ENCODE measurements around the gene EXOSC2.

EXOSC2 gene

DNA sequence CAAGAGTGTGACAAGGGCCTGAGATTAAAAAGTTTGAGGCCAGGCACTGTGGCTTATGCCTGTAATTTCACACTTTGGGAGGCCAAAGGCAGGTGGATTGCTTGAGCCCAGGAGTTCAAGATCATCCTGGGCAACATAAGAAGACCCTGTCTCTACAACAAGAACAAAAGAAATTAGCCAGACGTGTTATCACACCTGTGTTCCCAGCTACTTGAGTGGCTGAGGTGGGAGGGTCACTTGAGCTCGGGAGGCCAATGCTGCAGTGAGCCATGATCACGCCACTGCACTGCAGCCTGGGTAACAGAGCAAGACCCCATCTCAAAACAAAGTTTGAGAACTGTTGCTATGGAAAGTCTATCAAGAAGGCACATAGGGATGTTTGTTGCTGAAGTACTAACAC, 25.0 kb downstream of the EXOSC2 start:
- H3K4me3 ChIP-seq (ENCODE audit: low read depth, low read length), result no peak overlapping the region
- TF ChIP-seq, protein P1, sequence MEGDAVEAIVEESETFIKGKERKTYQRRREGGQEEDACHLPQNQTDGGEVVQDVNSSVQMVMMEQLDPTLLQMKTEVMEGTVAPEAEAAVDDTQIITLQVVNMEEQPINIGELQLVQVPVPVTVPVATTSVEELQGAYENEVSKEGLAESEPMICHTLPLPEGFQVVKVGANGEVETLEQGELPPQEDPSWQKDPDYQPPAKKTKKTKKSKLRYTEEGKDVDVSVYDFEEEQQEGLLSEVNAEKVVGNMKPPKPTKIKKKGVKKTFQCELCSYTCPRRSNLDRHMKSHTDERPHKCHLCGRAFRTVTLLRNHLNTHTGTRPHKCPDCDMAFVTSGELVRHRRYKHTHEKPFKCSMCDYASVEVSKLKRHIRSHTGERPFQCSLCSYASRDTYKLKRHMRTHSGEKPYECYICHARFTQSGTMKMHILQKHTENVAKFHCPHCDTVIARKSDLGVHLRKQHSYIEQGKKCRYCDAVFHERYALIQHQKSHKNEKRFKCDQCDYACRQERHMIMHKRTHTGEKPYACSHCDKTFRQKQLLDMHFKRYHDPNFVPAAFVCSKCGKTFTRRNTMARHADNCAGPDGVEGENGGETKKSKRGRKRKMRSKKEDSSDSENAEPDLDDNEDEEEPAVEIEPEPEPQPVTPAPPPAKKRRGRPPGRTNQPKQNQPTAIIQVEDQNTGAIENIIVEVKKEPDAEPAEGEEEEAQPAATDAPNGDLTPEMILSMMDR (IDR thresholded peaks at IDR 0.05; ENCODE audit: borderline replicate concordance, insufficient read depth, low read depth, low read length), result no peak

DNA sequence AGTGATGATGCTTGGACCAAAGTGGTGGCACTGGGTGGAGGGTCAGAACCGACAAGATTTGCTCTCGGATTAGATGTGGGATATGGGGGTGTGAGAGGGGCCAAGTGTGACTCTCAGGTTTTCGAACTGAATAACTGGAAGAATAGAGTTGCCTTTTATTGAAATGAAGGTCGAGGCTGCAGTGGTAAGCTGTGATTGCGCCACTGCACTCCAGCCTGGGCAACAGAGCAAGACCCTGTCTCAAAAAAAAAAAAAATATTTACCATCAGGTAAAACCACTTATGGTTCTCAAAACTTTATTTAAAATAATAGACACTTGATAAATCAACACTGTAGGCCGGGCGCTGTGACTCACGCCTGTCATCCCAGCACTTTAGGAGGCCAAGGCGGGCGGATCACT, 27.2 kb downstream of the EXOSC2 start:
- TF ChIP-seq, protein P1 (IDR thresholded peaks at IDR 0.05; ENCODE audit: borderline replicate concordance, insufficient read depth, low read depth, low read length), result no peak
- no peak overlapping the region for H3K4me3 ChIP-seq (ENCODE audit: low read depth, low read length)

DNA sequence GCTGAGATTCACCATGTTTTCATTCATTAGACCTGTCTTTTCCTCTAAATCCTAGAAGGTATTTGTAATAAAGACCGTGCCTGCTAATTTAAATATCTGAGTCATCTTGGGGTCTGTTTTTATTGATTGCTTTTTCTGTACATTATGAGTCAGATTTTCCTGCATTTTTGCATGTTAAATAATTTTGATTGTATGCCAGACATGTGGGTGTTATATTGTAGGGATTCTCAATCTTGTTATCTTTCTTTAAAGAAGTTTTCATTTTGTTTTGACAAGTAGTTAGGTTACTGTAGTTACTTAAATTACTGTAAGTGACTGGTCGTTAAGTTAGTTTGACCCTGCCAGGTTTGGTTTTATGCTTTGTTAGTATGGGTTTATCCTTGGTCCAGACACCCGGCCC, 35.1 kb downstream of the EXOSC2 start:
- TF ChIP-seq, protein P1 (IDR thresholded peaks at IDR 0.05; ENCODE audit: borderline replicate concordance, insufficient read depth, low read depth, low read length), result no peak
- H3K4me3 ChIP-seq (ENCODE audit: low read depth, low read length), result no peak overlapping the region

DNA sequence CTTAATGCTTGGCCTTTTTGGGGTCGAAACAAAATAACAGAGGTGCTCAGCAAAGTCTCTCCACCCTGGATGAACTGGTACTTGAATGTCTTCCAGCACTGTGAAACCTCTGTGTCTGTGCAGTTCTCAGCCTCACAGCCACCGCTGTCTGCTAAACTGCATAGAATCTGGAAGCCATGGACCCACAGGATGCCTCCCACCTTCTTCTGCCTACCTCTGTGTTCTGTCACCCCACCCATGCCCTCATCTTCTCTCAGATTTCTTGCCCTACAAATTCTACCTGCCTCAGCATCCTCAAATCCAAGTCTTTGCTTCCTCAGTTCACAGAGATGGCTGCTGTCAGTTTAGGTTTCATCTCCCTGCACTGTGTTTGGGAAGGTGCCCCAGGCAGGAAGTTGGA, 35.6 kb downstream of the EXOSC2 start:
- TF ChIP-seq, protein P1 (IDR thresholded peaks at IDR 0.05; ENCODE audit: borderline replicate concordance, insufficient read depth, low read depth, low read length), result no peak
- no peak overlapping the region for H3K4me3 ChIP-seq (ENCODE audit: low read depth, low read length)

DNA sequence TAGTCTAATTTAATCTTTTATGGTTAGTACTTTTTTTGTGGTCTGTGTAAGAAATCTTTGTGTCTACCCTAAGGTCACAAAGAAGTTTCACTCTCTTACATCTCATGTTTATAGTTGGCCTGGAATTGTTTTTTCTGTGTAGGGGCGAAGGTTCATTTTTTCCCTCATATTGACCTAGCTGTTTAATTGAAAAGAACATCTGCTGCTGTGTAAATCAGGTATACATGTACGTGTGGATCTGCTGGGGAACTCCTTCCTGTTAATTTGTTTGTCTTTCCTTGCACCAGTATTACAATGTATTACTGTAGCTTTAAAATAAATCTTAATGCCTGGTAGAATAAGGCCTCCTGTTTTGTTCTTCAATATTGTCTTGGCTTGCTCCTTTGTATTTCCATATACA, 37.8 kb downstream of the EXOSC2 start:
- TF ChIP-seq, protein P1 (IDR thresholded peaks at IDR 0.05; ENCODE audit: borderline replicate concordance, insufficient read depth, low read depth, low read length), result no peak
- H3K4me3 ChIP-seq (ENCODE audit: low read depth, low read length), result no peak overlapping the region

DNA sequence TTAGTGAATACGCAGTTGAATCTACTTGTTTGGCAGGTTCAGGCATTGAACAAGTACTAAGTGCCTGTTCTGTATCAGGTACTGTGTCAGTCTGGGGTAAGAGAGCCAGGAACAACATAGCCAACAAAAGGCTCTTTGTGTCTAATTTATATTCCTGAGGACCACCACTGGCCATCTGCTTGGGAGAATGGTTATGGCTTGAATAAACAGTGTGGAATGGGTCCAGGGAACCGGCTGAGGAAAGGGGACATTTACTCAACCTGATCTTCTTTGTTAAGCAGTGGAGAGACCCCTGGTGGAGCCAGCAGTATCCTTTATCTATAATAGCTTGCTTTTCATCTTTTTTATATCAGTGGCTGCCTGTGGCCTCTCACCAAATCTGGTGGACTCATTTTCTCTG, 38.6 kb downstream of the EXOSC2 start:
- H3K4me3 ChIP-seq (ENCODE audit: low read depth, low read length), result no peak overlapping the region
- TF ChIP-seq, protein P1 (IDR thresholded peaks at IDR 0.05; ENCODE audit: borderline replicate concordance, insufficient read depth, low read depth, low read length), result no peak

DNA sequence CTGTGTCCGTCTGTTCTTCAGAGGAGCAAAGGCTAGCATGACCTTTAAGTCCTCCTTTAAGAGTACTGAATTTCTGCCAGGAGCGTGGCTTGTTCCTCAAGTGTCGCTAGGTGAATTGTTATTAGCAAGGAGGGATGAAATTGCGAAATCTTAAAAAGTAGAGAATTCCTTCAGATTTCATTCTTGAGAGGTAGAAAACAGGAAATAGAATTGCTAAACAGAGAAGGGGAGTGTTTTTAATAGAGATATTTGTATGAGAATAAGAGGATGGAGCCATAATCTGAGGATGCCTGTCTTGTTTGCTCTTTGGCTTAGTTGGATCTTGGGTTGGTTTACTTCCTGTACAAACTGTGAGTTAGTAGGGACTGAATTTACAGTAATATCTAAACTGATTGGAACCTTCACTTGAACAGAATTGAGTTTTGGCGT, 39.2 kb downstream of the EXOSC2 start:
- TF ChIP-seq, protein P1 (IDR thresholded peaks at IDR 0.05; ENCODE audit: borderline replicate concordance, insufficient read depth, low read depth, low read length), result no peak
- H3K4me3 ChIP-seq (ENCODE audit: low read depth, low read length), result no peak overlapping the region
